GM21381 (cell line): ENCODE results near the gene HEATR1.

Experiments used
- ATAC-seq: cut with Tn5 transposase; IDR thresholded peaks from one replicate; pipeline ENCODE4 v1.9.1; 2021; ENCODE audit warnings: mild to moderate bottlenecking, moderate library complexity; ENCODE audit not compliant: unreplicated experiment

The HEATR1 gene

GRCh38 chr1:236541710-236542109, 62.6 kb downstream of the HEATR1 start:
- no peak for ATAC-seq

- no peak for ATAC-seq
Observed at GRCh38 chr1:236540813-236541465, 63.4 kb downstream of the HEATR1 start.

- ATAC-seq, result no peak
Observed at GRCh38 chr1:236536540-236536939, 67.8 kb downstream of the HEATR1 start.

- ATAC-seq, result no peak
Observed at GRCh38 chr1:236535662-236536161, 68.6 kb downstream of the HEATR1 start.

GRCh38 chr1:236535190-236535589, 69.1 kb downstream of the HEATR1 start:
- no peak for ATAC-seq

GRCh38 chr1:236534151-236534651, 70.1 kb downstream of the HEATR1 start:
- ATAC-seq, result no peak

- no peak for ATAC-seq
Observed at GRCh38 chr1:236532850-236533249, 71.5 kb downstream of the HEATR1 start.

- ATAC-seq, result no peak
Observed at GRCh38 chr1:236530959-236531358, 73.4 kb downstream of the HEATR1 start.

- ATAC-seq, result no peak
Observed at GRCh38 chr1:236530286-236530685, 74.0 kb downstream of the HEATR1 start.

- ATAC-seq, result no peak
Observed at GRCh38 chr1:236526079-236526478, 78.2 kb downstream of the HEATR1 start.

GRCh38 chr1:236524895-236525184, 79.5 kb downstream of the HEATR1 start:
- ATAC-seq, result peak; percentile 2

- ATAC-seq, result peak; percentile 91
Observed at GRCh38 chr1:236524142-236524894, 80.0 kb downstream of the HEATR1 start.

- ATAC-seq, result peak; percentile 54
Observed at GRCh38 chr1:236523704-236524141, 80.6 kb downstream of the HEATR1 start, which contains the start of gene LGALS8. TSS of gene LGALS8 (plus strand) at chr1:236523982. CDS start at chr1:236526071, 2,089 bp downstream.

GRCh38 chr1:236522937-236523703, 81.2 kb downstream of the HEATR1 start:
- ATAC-seq, result peak; percentile 8

GRCh38 chr1:236520445-236521005, 83.8 kb downstream of the HEATR1 start:
- no peak for ATAC-seq

GRCh38 chr1:236518322-236518721, 86.0 kb downstream of the HEATR1 start:
- ATAC-seq, result no peak

GRCh38 chr1:236516929-236517704, 87.2 kb downstream of the HEATR1 start:
- no peak for ATAC-seq

- ATAC-seq, result no peak
Observed at GRCh38 chr1:236515443-236515958, 88.8 kb downstream of the HEATR1 start.

GRCh38 chr1:236514703-236515442, 89.4 kb downstream of the HEATR1 start:
- ATAC-seq, result no peak
